ENCODE data around the gene DRAM1.

DRAM1 gene

DNA sequence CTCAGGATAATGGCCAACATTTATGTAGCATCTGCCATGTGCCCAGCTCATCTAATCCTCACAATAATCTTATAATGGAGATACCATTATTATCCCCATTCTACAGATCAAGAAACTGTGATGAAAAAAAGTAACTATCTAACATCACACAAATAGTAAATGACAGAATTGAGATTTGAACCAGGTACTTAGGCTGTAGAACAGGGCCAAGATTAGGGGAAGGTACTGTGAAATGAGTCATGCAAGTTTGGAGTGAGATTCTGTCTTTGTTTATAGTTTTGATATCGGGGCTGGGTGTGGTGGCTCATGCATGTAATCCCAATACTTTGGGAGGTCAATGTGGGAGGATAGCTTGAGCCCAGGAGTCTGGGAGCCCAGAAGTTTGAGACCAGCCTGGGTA lies 45.4 kb upstream of the DRAM1 start:
- H3K9me3 ChIP-seq: no peaks in the 10 kb centered on the region
- no peak for TF ChIP-seq CTCF (IDR thresholded peaks at IDR 0.05)
- H3K4me3 ChIP-seq (ENCODE audit: low read depth in 1 of 2, low read length in 1 of 2): no peak overlapping the region
- H3K4me1 ChIP-seq (ENCODE audit: control insufficient read depth in 1 of 2, insufficient read depth in 1 of 2, low read depth in 1 of 2, low read length in 1 of 2): peaks cover 19 to 29% of the 10 kb centered on the region in 2 experiments
- H3K27ac ChIP-seq: no peak overlapping the region
- no peaks in the 10 kb centered on the region for H3K36me3 ChIP-seq
- no peaks in the 10 kb centered on the region for H3K27me3 ChIP-seq

GRCh38 chr12:101838628-101839323 lies 38.6 kb upstream of the DRAM1 start:
- H3K27me3 ChIP-seq: no peaks in the 10 kb centered on the region
- no peaks in the 10 kb centered on the region for H3K36me3 ChIP-seq
- no peak for TF ChIP-seq CTCF (IDR thresholded peaks at IDR 0.05)
- no peaks in the 10 kb centered on the region for H3K9me3 ChIP-seq
- H3K4me3 ChIP-seq (ENCODE audit: low read depth in 1 of 2, low read length in 1 of 2): no peak overlapping the region
- peaks cover 0 to 5% of the 10 kb centered on the region in 2 experiments for H3K4me1 ChIP-seq (ENCODE audit: control insufficient read depth in 1 of 2, insufficient read depth in 1 of 2, low read depth in 1 of 2, low read length in 1 of 2)
- no peak overlapping the region for H3K27ac ChIP-seq

GRCh38 chr12:101839324-101840283 lies 37.8 kb upstream of the DRAM1 start:
- H3K36me3 ChIP-seq: no peaks in the 10 kb centered on the region
- no peak overlapping the region for H3K27ac ChIP-seq
- no peaks in the 10 kb centered on the region for H3K9me3 ChIP-seq
- peak; percentile 89 for TF ChIP-seq CTCF (IDR thresholded peaks at IDR 0.05)
- no peak overlapping the region for H3K4me3 ChIP-seq (ENCODE audit: low read depth in 1 of 2, low read length in 1 of 2)
- peaks cover 0 to 5% of the 10 kb centered on the region in 2 experiments for H3K4me1 ChIP-seq (ENCODE audit: control insufficient read depth in 1 of 2, insufficient read depth in 1 of 2, low read depth in 1 of 2, low read length in 1 of 2)
- no peaks in the 10 kb centered on the region for H3K27me3 ChIP-seq

DNA sequence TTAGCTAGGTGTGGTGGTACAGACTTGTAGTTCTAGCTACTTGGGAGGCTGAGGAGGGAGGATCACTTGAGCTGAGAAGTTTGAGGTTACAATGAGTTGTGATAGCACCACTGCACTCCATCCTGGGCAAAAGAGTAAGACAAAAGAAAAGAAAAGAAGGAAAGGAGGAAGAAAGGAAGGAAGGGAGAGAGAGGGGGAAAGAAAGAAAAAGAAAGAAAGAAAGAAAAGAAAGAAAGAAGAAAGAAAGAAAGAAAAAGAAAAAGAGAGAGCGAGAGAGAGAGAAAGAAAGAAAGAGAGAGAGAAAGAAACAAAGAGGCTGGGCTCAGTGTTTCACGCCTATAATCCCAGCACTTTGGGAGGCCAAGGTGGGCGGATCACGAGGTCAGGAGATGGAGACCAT lies 36.3 kb upstream of the DRAM1 start:
- no peaks in the 10 kb centered on the region for H3K36me3 ChIP-seq
- H3K27ac ChIP-seq: no peak overlapping the region
- H3K27me3 ChIP-seq: no peaks in the 10 kb centered on the region
- H3K4me3 ChIP-seq (ENCODE audit: low read depth in 1 of 2, low read length in 1 of 2): no peak overlapping the region
- H3K4me1 ChIP-seq (ENCODE audit: control insufficient read depth in 1 of 2, insufficient read depth in 1 of 2, low read depth in 1 of 2, low read length in 1 of 2): peaks cover 0 to 5% of the 10 kb centered on the region in 2 experiments
- no peaks in the 10 kb centered on the region for H3K9me3 ChIP-seq
- TF ChIP-seq CTCF (IDR thresholded peaks at IDR 0.05): no peak

DNA sequence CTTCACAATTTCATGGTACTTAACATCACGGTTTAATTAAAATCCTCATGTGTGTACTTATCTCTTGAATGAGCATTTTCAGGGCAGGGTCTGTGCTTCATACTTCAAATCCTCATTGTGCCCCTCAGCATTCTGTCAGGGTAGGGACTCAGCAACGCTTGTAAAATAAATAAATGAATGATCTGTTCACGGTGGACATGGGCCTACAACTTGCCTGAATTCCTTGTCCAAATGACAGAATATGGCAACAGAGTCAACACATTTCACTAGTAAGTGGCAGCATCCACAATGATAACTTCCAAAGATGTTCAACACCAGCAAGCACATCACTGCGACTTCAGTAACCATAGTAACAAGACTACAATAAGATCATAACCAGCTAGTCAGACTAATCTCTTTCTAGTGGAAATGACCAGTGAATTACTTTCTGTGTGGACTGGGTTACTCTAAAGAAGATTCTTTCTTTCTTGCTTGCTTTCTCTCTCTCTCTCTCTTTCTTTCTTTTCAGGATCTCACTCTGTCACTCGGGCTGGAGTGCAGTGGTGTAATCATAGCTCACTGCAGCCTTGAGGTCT lies 32.2 kb upstream of the DRAM1 start:
- Histone ChIP-seq H3K27me3 (no peaks in the 10 kb centered on the region), H3K9me3 (no peaks in the 10 kb centered on the region), H3K4me1 (ENCODE audit: control insufficient read depth in 1 of 2, insufficient read depth in 1 of 2, low read depth in 1 of 2, low read length in 1 of 2) (peaks cover 8 to 9% of the 10 kb centered on the region in 2 experiments), H3K36me3 (no peaks in the 10 kb centered on the region), H3K4me3 (ENCODE audit: low read depth in 1 of 2, low read length in 1 of 2) (no peak overlapping the region), H3K27ac (no peak overlapping the region)
- no peak for TF ChIP-seq CTCF (IDR thresholded peaks at IDR 0.05)

All from neutrophil (primary cell).